GM19023 (cell line): Measurements from ENCODE around the gene TMSB15A.
"Not testable (repeated sequence)": the region's sequence is repeated elsewhere in the genome, so short reads cannot be mapped to it uniquely, and the experiment has no call there.

Experiments used
- ATAC-seq: cut with Tn5 transposase; IDR thresholded peaks from one replicate; pipeline ENCODE4 v1.9.1; 2021; ENCODE audit warnings: mild to moderate bottlenecking, moderate library complexity; ENCODE audit not compliant: unreplicated experiment

The TMSB15A gene

GRCh38 chrX:102515975-102516941, at the start of gene TMSB15A:
Gene TMSB15A (minus strand): TSS chrX:102516739.
- no peak for ATAC-seq

- no peak for ATAC-seq
Observed at GRCh38 chrX:102560423-102561068, 44.0 kb upstream of the TMSB15A start.

GRCh38 chrX:102558607-102559006, 42.1 kb upstream of the TMSB15A start:
- ATAC-seq, result no peak

GRCh38 chrX:102548231-102548630, 31.7 kb upstream of the TMSB15A start:
- no peak for ATAC-seq

- peak; percentile 81 for ATAC-seq
Observed at GRCh38 chrX:102546828-102547493, 30.4 kb upstream of the TMSB15A start.

- not testable (repeated sequence) for ATAC-seq
Observed at GRCh38 chrX:102546175-102546574, 29.6 kb upstream of the TMSB15A start.

GRCh38 chrX:102535958-102536357, 19.4 kb upstream of the TMSB15A start:
- no peak for ATAC-seq

- ATAC-seq, result no peak
Observed at GRCh38 chrX:102517326-102517725, 787 bp upstream of the TMSB15A start.

GRCh38 chrX:102514536-102514935, 2.0 kb downstream of the TMSB15A start:
- ATAC-seq, result no peak

- ATAC-seq, result no peak
Observed at GRCh38 chrX:102498732-102499131, 17.8 kb downstream of the TMSB15A start.

- ATAC-seq, result no peak
Observed at GRCh38 chrX:102491766-102492165, 24.8 kb downstream of the TMSB15A start.

- not testable (repeated sequence) for ATAC-seq
Observed at GRCh38 chrX:102478765-102479164, 37.8 kb downstream of the TMSB15A start.

GRCh38 chrX:102471762-102472220, 44.7 kb downstream of the TMSB15A start, which contains the start of gene TCP11X2:
Gene TCP11X2 (minus strand): TSS chrX:102471812.
- ATAC-seq, result not testable (repeated sequence)

- not testable (repeated sequence) for ATAC-seq
Observed at GRCh38 chrX:102470215-102470614, 46.3 kb downstream of the TMSB15A start.
